Endothelial cell of umbilical vein (primary cell): ENCODE results near the gene CHRNE. TPM values are rescaled to one million over a fixed set of nuclear protein-coding genes. Genes with fewer than 3 reads are reported as not detected.

ENCODE experiments used
- BruUV-seq: library from RNA; stranded (reverse); fragments of 400-500 nt; replicated peaks from 2 replicates; lab custom pipeline; 2021; lab: Mats Ljungman, UMichigan
- CTCF ChIA-PET: fragments of 300-600, 350-600 bp; sonication (Branson Sonifier 250); formaldehyde crosslinking; loops from one replicate; lab custom pipeline; 2021; ENCODE audit warnings: antibody characterized with exemption, inconsistent platforms; lab: Charles Lee
- POLR2A ChIA-PET: fragments of 300-600, 350-600 bp; sonication (Branson Sonifier 250); formaldehyde crosslinking; loops from one replicate; lab custom pipeline; 2021; ENCODE audit warnings: antibody characterized with exemption, inconsistent platforms; lab: Charles Lee
- DNase-seq: peaks from one replicate; pipeline ENCODE4 v3.0.0-alpha.2; 2011; ENCODE audit warnings: low read depth, low spot score
- FAIRE-seq: peaks from 2 replicates; lab custom pipeline; 2011; peaks lifted over from hg19 to GRCh38; lab: Jason Lieb, UNC
- H2AFZ ChIP-seq: 2 replicates; pipeline ENCODE4 v1.6.0; 2012; ENCODE audit warnings: low read depth, low read length, control low read depth, inconsistent platforms
- H3K27ac ChIP-seq: 2 replicates; pipeline ENCODE4 v1.5.1; 2011; ENCODE audit warnings: low read depth, mild to moderate bottlenecking, control low read depth, low read length, moderate library complexity; ENCODE audit not compliant: insufficient read depth
- H3K27me3 ChIP-seq, 2 experiments: 2 replicates each; pipeline versions ENCODE4 v1.6.0 to v1.6.1; 2011; ENCODE audit warnings: low read length in 2 of 2, mixed read lengths in 1 of 2; ENCODE audit not compliant: control insufficient read depth in 2 of 2, insufficient read depth in 2 of 2
- H3K36me3 ChIP-seq, 2 experiments: 2 replicates in 1 of 2; 3 replicates in 1 of 2; pipeline ENCODE4 v1.5.1; 2011; ENCODE audit warnings: low read length in 2 of 2, mild to moderate bottlenecking in 1 of 2, moderate library complexity in 1 of 2; ENCODE audit not compliant: control insufficient read depth in 2 of 2, insufficient read depth in 2 of 2; ENCODE audit errors: extremely low read depth in 1 of 2
- H3K4me1 ChIP-seq: 3 replicates; pipeline ENCODE4 v1.5.1; 2011; ENCODE audit warnings: mild to moderate bottlenecking, low read length; ENCODE audit not compliant: control insufficient read depth, insufficient read depth; ENCODE audit errors: extremely low read depth
- H3K4me2 ChIP-seq: 2 replicates; pipeline ENCODE4 v1.6.1; 2011; ENCODE audit warnings: low read length, control low read depth, mixed read lengths; ENCODE audit not compliant: insufficient read depth
- H3K4me3 ChIP-seq, 3 experiments: fragments of 200-600 bp in 1 of 3; sonication (generic), shearing (Covaris generic) in 1 of 3; replicated peaks in 1 of 3; 2 replicates each; pipeline ENCODE4 v1.5.1; 2011 to 2016; ENCODE audit warnings: control low read depth in 3 of 3, low read length in 3 of 3, mild to moderate bottlenecking in 2 of 3, inconsistent platforms in 1 of 3, low read depth in 1 of 3, moderate library complexity in 1 of 3; ENCODE audit not compliant: insufficient read depth in 1 of 3
- H3K79me2 ChIP-seq: 2 replicates; pipeline ENCODE4 v1.6.0; 2012; ENCODE audit warnings: low read length, inconsistent platforms; ENCODE audit not compliant: control insufficient read depth, insufficient read depth
- H3K9ac ChIP-seq: replicated peaks from 2 replicates; pipeline ENCODE3; 2011; ENCODE audit warnings: low read length, control low read depth; ENCODE audit not compliant: insufficient read depth; ENCODE audit errors: extremely low read depth
- H3K9me1 ChIP-seq: replicated peaks from 3 replicates; pipeline ENCODE4 v1.6.0; 2011; ENCODE audit warnings: mild to moderate bottlenecking, low read length; ENCODE audit not compliant: control insufficient read depth, insufficient read depth; ENCODE audit errors: extremely low read depth
- H3K9me3 ChIP-seq: replicated peaks from 2 replicates; pipeline ENCODE4 v1.5.1; 2012; ENCODE audit warnings: low read length, inconsistent platforms; ENCODE audit not compliant: control insufficient read depth, insufficient read depth
- H4K20me1 ChIP-seq: replicated peaks from 2 replicates; pipeline ENCODE3; 2011; ENCODE audit warnings: mild to moderate bottlenecking, low read length; ENCODE audit not compliant: control insufficient read depth, insufficient read depth; ENCODE audit errors: extremely low read depth
- CTCF ChIP-seq, 2 donors: IDR thresholded peaks; 1 replicate in 1 of 2; 2 replicates in 1 of 2; pipeline ENCODE4 v1.5.1; 2011; ENCODE audit warnings: low read length in 2 of 2, mild to moderate bottlenecking in 2 of 2, moderate library complexity in 2 of 2, control low read depth in 1 of 2, inconsistent platforms in 1 of 2, low read depth in 1 of 2; ENCODE audit not compliant: insufficient read depth in 1 of 2; ENCODE audit errors: extremely low read depth in 1 of 2
- EZH2 ChIP-seq: IDR thresholded peaks from 2 replicates; pipeline ENCODE4 v1.6.1; 2012; ENCODE audit warnings: borderline replicate concordance, low read depth, mild to moderate bottlenecking, moderate library complexity, low read length, inconsistent platforms; ENCODE audit not compliant: severe bottlenecking
- FOS ChIP-seq: IDR thresholded peaks from 2 replicates; pipeline ENCODE4 v1.6.1; 2011; ENCODE audit warnings: mild to moderate bottlenecking, low read length, moderate library complexity, borderline replicate concordance; ENCODE audit not compliant: insufficient read depth
- GATA2 ChIP-seq: IDR thresholded peaks from 2 replicates; pipeline ENCODE4 v1.7.0; 2011; ENCODE audit warnings: low read depth, mild to moderate bottlenecking, moderate library complexity, mixed read lengths, low read length; ENCODE audit not compliant: insufficient read length, insufficient read depth
- JUN ChIP-seq: IDR thresholded peaks from 2 replicates; pipeline ENCODE4 v1.6.1; 2011; ENCODE audit warnings: borderline replicate concordance, low read depth; ENCODE audit not compliant: insufficient read length, insufficient read depth
- MAX ChIP-seq: IDR thresholded peaks from 2 replicates; pipeline ENCODE4 v1.6.1; 2011; ENCODE audit not compliant: insufficient read depth, insufficient read length
- MYC ChIP-seq: IDR thresholded peaks from one replicate; pipeline ENCODE4 v1.6.1; 2011; ENCODE audit warnings: mild to moderate bottlenecking, low read depth, low read length
- POLR2A ChIP-seq: IDR thresholded peaks from 2 replicates; pipeline ENCODE4 v1.6.1; 2012; ENCODE audit warnings: low read depth, mild to moderate bottlenecking, control low read depth, low read length
- POLR2AphosphoS5 ChIP-seq: IDR thresholded peaks from 2 replicates; pipeline ENCODE4 v1.6.1; 2012; ENCODE audit warnings: low read depth, mild to moderate bottlenecking, control low read depth, low read length, moderate library complexity; ENCODE audit not compliant: insufficient read depth
- dilution Hi-C: fragments of 300-500 bp; cut with MboI; formaldehyde crosslinking; loops from one replicate; pipeline ENCODE4 v1.15.0; 2019; ENCODE audit warnings: low sequenced_read_pairs; ENCODE audit not compliant: extremely low pct_ligation_motif_present
- intact Hi-C: fragments of 100-400 bp; cut with micrococcal nuclease; formaldehyde crosslinking; loops from one replicate; pipeline ENCODE4 v1.10.0; 2022
- polyA plus RNA-seq, 4 experiments: library from polyadenylated mRNA; depleted of rRNA in 3 of 4; stranded (reverse) in 3 of 4; unstranded in 1 of 4; fragments of >200 nt; gene quantifications; 2 replicates each; pipeline versions ENCODE4 v1.2.1 to v1.2.3, GENCODE V29; 2011 to 2012; ENCODE audit warnings: missing spikeins in 1 of 4
- total RNA-seq: library from RNA; stranded (reverse); gene quantifications from 2 replicates; pipeline ENCODE4 v1.2.3, GENCODE V29; 2021

Gene CHRNE
- total and polyA plus RNA-seq, 2 donors (not counting 3 experiments of a cell fraction or from before 2014, with no cell fraction given): 0.84 to 1.1 TPM

GRCh38 chr17:4936436-4936835 lies 33.5 kb upstream of the CHRNE start:
- dilution Hi-C loops: no loop called here
- Histone ChIP-seq H3K9me3 (no peaks in the 10 kb centered on the region), H3K9me1 (no peaks in the 10 kb centered on the region), H3K9ac (no peak overlapping the region), H3K4me2 (no peak overlapping the region), H3K36me3 (peaks cover 2 to 19% of the 10 kb centered on the region in 2 experiments), H3K4me3 (no peak overlapping the region), H3K79me2 (peaks cover 25% of the 10 kb centered on the region), H3K27me3 (no peaks in the 10 kb centered on the region), H2AFZ (no peak overlapping the region), H3K4me1 (peaks cover 22% of the 10 kb centered on the region), H4K20me1 (no peaks in the 10 kb centered on the region), H3K27ac (no peak overlapping the region)
- ChIA-PET POLR2A (no interaction called here), CTCF (interaction anchor here (1.8 kb wide), 1 partner anchor 27 kb away, joined by 8 read pairs; no protein-coding TSS in a partner anchor)
- DNase-seq (no peak), FAIRE-seq (no peak)
- intact Hi-C loops: no loop called here
- TF ChIP-seq CTCF (IDR thresholded peaks at IDR 0.05; ENCODE audit: extremely low read depth in 1 of 2, insufficient read depth in 1 of 2, low read depth in 1 of 2, low read length in 2 of 2): no peak
- TF ChIP-seq JUN: no peak
- no peak for TF ChIP-seq POLR2A
- no peak for TF ChIP-seq FOS
- TF ChIP-seq GATA2: no peak
- no peak for TF ChIP-seq MAX
- TF ChIP-seq POLR2AphosphoS5: no peak
- no peak for TF ChIP-seq EZH2
- TF ChIP-seq MYC: no peak
- BruUV-seq: no TSS peak
